NCI-H748 (cell line): ENCODE measurements around the gene ZRANB1.

ENCODE experiments used
- DNase-seq: peaks from one replicate; lab custom pipeline; 2025; ENCODE audit not compliant: unreplicated experiment; lab: John Stamatoyannopoulos, UW

Gene ZRANB1

DNA sequence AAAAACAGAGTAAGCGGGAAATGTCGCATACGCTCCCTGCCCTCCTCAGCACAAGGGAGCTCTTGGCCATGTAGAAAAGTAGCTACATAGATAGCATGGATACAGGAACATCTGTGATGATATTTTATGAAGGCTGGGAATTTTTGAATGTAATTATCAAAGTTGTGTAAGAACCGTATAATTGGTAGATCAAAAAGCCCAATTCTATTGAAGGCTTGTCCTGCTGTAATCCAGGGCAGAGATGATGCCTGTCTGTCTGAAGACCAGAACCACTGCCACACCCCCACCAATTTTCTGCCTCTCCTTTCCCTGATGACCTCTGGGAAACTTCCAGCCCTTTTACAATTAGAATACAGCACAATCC is 51.4 kb downstream of the ZRANB1 start:
- DNase-seq, result no peak

DNA sequence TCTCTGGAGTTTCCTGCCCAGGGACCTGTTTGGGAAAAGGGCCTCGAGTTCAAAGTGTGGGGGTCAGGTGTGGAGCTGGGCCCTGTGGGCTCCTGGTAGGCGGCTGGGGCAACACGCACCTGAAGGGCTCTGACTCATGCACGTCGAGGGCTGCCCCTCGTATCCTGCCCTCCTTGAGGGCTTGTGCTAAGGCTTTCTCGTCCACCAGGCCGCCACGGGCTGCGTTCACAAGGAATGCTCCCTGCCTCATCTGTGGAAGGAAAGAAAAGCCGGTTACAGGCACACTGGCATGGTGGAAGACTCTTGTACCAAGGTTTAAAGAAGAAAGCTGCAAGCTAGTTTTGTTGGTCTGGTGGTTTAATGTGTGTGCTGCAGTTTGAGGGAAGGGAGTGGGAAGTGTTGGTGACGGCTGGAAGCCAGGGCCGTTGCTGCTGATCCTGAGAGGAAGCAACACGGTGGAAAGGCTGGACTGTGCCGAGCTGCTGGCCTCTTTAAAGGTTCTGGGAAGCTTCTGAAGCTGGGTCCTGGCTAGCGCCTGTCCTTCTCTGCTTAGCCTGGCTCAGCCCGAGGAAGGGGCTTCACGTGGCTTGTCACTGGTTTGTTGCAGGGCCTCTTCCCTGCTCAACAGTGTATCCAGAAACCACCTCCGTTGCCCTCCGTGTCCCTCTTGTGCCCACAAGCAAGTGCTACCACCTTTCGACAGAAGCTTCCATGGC is 52.0 kb downstream of the ZRANB1 start:
- no peak for DNase-seq

- no peak for DNase-seq
Observed at GRCh38 chr10:124994573-124995473, 52.9 kb downstream of the ZRANB1 start.

DNA sequence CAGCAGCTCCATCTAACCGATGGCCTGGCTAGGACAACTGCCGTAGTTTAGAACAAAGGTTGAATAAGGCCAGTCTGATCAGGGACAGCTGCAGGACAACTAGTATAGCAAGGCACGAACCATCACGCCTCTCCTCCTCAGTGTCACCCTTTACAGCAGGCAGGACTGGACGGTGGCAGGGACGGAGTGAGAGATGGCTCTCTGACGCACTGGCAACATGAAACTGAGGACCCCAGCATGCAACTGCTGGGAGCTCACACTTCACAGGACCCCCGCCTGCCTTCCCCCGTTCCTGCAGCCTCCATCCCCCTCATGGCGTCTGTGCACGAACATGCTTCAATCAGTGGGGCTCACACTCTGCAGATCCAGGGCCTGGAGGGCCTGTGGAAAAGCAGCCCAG is 53.7 kb downstream of the ZRANB1 start:
- DNase-seq, result no peak

DNA sequence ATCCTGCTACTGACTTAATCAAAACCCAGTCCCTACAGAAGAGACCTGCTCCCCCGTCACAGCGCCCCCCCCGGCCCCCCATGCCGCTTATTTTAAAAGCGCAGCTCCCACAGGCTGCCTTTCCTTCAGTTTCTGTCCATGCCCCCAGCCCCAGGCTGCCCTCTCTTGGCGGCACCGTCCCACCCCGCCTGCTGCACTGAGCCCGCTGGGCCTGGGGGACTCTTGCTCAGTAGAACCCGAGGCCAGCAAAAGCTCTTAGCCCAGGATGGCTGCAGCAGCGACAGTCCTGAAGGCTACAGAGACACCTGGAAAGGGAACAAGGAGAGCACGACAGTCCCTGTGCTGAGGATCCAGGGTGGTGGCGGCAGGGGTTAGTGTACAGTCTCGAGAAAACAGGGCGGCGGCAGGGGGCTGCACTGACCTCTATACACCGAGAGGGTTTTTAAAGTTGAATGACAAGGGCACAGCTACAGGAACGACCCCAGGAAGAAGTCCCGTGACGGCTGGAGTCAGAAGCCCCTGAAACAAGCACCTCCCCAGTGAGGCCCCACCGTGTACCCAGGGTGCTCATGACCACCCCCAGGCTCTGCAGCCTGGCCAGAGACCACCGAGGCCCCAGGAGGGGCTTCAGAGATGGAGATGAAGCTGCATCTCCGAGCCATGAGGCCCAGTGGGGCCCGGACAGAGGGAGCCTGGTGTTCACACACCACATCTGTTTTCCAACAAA is 54.4 kb downstream of the ZRANB1 start:
- no peak for DNase-seq

GRCh38 chr10:124996854-124997215 is 54.9 kb downstream of the ZRANB1 start:
- no peak for DNase-seq

GRCh38 chr10:124997306-124997705 is 55.4 kb downstream of the ZRANB1 start:
- no peak for DNase-seq

GRCh38 chr10:124997771-124998623 is 56.1 kb downstream of the ZRANB1 start:
- DNase-seq, result no peak

- DNase-seq, result no peak
Observed at GRCh38 chr10:124998624-124999291, 56.8 kb downstream of the ZRANB1 start.

DNA sequence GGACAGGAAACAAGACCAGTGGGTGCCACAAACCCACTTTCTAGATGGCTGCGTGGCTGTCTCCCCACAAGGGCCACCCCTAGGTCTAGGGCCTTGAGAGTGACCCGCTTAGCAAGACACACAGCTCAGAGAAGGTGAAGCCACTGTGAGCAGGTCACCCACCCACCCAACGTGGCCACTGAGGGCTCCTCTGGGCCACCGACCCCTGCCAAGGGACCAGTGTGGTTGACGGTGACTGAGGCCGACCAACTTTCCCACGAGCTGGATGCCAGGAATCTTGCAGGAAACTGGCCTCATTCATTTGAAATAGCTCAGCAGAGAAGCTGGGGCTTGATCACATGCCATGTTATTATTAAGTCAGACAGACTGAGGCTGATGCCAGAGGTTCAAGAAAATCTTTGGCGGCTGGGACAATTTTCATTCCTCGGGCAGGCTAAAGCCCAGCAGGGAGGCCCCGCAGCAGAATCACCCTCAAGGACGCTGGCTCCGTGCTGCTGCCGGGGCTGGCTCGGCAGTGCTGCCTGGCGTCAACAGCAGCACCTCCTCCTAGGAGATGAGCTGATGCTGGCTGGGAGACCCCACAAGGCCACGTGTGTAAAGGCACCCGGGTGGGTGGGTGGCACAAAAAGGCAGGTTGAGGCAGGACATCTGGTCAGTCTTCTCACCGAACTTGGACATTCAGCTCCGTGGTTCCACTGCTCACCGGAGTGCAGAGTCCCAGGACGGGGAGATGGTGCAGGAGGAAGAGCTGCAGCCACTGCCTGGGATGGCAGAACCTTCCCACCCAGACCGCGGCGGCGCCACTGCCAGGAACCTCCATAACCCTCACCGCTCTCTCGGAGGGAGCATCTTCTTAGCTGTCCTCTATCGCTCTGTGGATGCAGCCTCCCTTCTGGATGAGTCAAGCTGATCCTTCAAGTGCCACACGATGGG is 57.8 kb downstream of the ZRANB1 start:
- DNase-seq, result no peak

DNA sequence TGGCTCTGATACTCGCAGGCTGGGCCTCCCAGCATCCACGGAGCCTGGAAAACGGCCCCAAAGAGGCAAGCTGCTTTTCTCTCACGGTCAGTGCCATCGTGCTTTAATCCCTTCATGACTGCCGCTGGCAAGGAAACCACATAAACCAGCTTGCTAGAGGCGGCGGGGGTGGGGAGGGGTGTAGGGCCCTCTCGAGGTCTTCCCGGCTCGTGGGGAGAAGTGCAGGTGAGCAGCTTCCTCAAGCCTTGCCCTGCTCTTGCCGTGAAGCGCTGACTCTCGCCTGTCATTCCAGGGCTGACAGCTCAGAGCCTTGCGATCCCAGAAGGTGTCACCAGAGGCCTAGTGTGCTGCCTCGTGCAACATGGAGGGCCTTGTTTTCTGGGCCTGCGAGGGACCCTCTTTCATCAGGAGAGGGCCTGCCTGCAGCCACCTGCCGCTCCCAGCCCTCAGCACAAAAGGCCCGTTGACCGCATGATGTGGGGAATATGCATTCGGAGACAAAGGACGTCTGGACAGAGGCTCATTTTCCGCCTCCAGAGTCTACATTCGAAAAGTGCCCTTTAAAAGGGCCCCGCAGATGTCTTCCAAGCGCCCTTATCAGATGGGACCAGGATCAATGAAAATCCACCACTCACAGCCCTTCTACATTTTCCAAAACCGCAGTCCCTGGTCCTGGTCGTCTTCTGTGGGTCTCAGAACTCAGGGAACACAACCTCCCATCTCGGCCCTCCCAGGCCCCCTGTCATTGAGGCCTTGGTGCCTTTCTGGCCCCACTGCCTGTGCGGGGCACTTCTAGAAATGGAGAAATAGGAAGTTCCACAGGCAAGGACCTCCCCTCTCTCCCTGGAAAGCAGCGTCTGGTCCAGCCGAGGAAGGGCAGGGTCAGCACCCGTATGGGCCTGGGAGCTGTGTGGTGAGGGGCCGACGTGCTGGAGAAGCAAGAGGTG is 58.7 kb downstream of the ZRANB1 start:
- DNase-seq, result no peak

GRCh38 chr10:125001313-125002046 is 59.6 kb downstream of the ZRANB1 start:
- no peak for DNase-seq

DNA sequence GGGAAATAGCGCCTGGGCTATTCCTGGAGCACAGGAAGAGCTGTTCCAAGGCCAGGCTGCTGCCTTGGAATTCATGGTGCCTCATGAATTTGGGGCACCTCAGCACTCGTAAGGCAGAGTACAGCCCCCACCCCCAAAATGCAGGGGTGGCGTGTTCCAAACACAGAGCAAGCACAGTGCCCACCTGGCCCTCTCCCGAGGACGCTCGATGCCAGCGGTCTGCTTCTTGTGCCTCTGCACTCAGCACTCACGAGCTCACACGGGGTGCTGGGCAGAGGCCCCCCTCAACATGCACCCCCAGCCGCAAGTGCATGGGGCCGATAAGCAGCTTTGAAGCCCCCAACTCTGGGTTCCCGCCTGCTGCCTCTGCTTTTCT is 60.1 kb downstream of the ZRANB1 start:
- no peak for DNase-seq

DNA sequence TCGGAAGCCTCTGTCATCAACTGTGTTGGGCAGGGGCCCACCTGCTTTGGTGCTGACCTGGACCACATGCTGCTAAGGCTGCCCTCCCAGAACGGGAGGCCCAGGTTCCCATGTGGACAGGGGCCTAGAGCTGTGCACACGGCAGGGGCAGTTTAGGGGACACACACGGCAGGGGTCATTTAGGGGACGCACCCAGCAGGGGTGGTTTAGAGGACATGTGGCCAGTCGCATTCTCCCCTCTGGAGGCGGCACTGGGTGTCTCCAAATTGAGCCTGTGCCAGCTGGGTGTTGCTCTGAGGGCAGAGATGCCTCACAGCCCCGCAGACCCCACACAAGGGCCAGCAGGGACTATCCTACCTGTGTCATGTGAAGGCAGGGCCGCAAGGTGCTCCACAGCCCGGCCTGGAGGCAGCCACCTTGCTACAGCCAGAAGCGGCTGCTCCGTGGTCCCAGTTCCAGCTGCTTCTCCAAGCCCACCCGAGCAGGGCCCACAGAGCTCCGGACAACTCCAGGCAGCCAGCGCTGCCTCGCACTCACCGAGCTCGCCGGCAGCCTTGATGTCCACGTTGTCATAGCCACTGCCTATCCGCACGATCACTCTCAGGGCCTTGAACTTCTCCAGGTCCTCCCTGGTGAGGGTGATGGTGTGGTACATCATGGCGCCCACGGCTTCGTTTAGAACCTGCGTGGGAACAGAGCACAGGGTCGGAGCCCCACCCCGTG is 60.7 kb downstream of the ZRANB1 start:
- no peak for DNase-seq

DNA sequence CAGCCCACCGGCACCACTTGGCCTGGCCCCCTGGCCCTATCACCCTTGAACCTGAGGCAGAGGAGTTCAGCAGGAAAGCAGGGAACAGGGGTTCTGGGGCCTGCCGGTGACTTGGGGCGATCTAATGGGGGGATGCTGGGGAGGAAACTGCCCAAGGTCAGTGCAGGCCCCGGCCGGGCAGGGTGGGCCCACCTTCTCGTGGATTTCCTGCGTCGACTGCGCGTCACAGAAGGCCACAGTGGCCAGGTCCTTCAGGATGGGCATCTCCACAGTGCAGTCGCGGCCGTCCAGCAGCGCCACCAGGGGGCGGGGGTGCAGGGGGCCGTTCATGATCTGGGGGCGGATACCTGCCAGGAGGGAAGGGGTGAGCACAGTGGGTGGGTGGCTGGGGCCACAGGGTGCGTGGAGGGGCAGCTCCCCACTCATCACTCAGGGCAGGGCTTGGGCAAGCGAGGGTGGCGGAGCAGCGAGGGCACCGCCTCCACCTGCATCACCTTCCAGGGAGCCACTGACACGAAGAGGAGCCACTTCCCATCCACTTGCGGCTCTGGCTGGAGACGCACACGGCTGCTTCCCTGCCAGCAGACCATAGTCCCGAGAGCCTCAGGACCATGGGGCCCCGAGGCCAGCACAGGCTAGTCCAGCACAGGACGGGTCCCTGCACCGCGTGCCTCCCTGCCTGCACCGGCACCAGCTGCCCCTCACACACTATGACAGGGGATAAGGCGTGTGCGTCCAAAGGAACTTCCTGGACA is 61.4 kb downstream of the ZRANB1 start:
- DNase-seq, result no peak

DNA sequence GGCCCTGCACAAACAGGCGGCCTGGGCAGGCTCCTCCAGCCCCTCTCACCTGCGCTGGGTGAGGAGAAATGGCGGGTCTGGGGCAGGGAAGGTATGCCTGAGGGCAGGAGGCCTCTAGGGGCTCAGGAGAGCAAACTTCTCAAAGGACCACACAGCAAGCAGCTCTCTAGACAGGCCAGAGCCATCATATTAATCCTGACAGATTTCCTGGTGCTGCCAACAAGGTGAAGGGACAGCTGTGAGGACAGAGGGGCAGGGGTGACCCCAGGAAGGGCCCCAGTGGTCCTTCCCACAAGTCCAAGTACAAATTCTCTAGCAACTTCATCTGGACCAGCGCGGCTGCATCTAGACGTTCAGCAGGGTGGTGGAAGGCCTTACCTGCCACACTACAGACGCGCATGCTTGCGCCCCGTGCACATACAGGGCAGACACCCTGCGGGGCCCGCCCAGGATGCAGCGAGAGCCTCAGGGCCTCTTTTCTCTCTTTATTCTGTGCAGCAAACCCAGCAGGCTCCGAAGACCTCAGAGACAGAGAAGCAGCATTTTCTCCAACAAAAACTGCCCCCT is 62.1 kb downstream of the ZRANB1 start:
- no peak for DNase-seq
